ENCODE results near the gene ZBTB2. TPM values are rescaled to one million over a fixed set of nuclear protein-coding genes. Genes with fewer than 3 reads are reported as not detected.

Gene ZBTB2
- total RNA-seq, 1 donor from 2014 or later = 13.0 TPM

GRCh38 chr6:151425561-151425960 lies 34.2 kb upstream of the ZBTB2 start:
- intact Hi-C loops (cut with DNase I) = no loop called here
- Histone ChIP-seq H3K27me3 (no peaks in the 10 kb centered on the region), H3K36me3 (peaks cover 78% of the 10 kb centered on the region), H3K9me3 (no peaks in the 10 kb centered on the region), H3K27ac (no peak overlapping the region), H3K4me3 (no peak overlapping the region), H3K4me1 (no peaks in the 10 kb centered on the region)
- no peak for ATAC-seq
- DNase-seq = no peak
- no peak for TF ChIP-seq CTCF (IDR thresholded peaks at IDR 0.05)

GRCh38 chr6:151422981-151423380 lies 31.6 kb upstream of the ZBTB2 start:
- Histone ChIP-seq H3K27ac (no peak overlapping the region), H3K4me3 (no peak overlapping the region), H3K27me3 (no peaks in the 10 kb centered on the region), H3K36me3 (peaks cover 74% of the 10 kb centered on the region), H3K9me3 (no peaks in the 10 kb centered on the region), H3K4me1 (no peaks in the 10 kb centered on the region)
- ATAC-seq = no peak
- no peak for TF ChIP-seq CTCF (IDR thresholded peaks at IDR 0.05)
- DNase-seq = no peak
- intact Hi-C loops (cut with DNase I) = no loop called here

GRCh38 chr6:151417477-151417876 lies 26.1 kb upstream of the ZBTB2 start:
- no peak for ATAC-seq
- Histone ChIP-seq H3K27me3 (no peaks in the 10 kb centered on the region), H3K9me3 (no peaks in the 10 kb centered on the region), H3K4me3 (no peak overlapping the region), H3K36me3 (peaks cover 58% of the 10 kb centered on the region), H3K27ac (no peak overlapping the region), H3K4me1 (no peaks in the 10 kb centered on the region)
- no peak for DNase-seq
- no peak for TF ChIP-seq CTCF (IDR thresholded peaks at IDR 0.05)
- intact Hi-C loops (cut with DNase I) = no loop called here

GRCh38 chr6:151414641-151415260 lies 23.4 kb upstream of the ZBTB2 start:
- TF ChIP-seq CTCF (IDR thresholded peaks at IDR 0.05) = no peak
- H3K36me3 ChIP-seq = peaks cover 62% of the 10 kb centered on the region
- ATAC-seq = no peak

GRCh38 chr6:151413372-151414145 lies 22.2 kb upstream of the ZBTB2 start:
- Histone ChIP-seq H3K4me1 (no peaks in the 10 kb centered on the region), H3K27me3 (no peaks in the 10 kb centered on the region), H3K9me3 (no peaks in the 10 kb centered on the region), H3K4me3 (no peak overlapping the region), H3K36me3 (peaks cover 57% of the 10 kb centered on the region), H3K27ac (no peak overlapping the region)
- no peak for DNase-seq
- no peak for TF ChIP-seq CTCF (IDR thresholded peaks at IDR 0.05)
- intact Hi-C loops (cut with DNase I) = no loop called here
- ATAC-seq = no peak

More at GRCh38 chr6:151414641-151415260, 23.4 kb upstream of the ZBTB2 start:
- no peaks in the 10 kb centered on the region for H3K4me1 ChIP-seq
- intact Hi-C loops (cut with DNase I) = no loop called here
- H3K27ac ChIP-seq = no peak overlapping the region
- no peaks in the 10 kb centered on the region for H3K9me3 ChIP-seq
- no peak for DNase-seq
- H3K27me3 ChIP-seq = no peaks in the 10 kb centered on the region
- H3K4me3 ChIP-seq = no peak overlapping the region

All from upper lobe of right lung (tissue), 1 donor.